ENCODE measurements around the gene INPP4A.

GRCh38 chr2:98496750-98497493 lies 52.3 kb downstream of the INPP4A start:
- TF ChIP-seq CTCF (IDR thresholded peaks at IDR 0.05) = no peak
- TF ChIP-seq POLR2A (IDR thresholded peaks at IDR 0.05; ENCODE audit: low read depth) = no peak
